Liver (tissue), 9 donors: Measurements from ENCODE around the gene TLCD1. TPM values are rescaled to one million over a fixed set of nuclear protein-coding genes. Genes with fewer than 3 reads are reported as not detected.
A peak's percentile ranks its signal among the peaks of the same experiment; 100 is the strongest.

Experiments
- DNase-seq: peaks from one replicate; pipeline ENCODE4 v3.0.0-alpha.2; 2017; ENCODE audit warnings: low spot score
- H3K27ac ChIP-seq, 2 donors: one replicate each; pipeline ENCODE4 v1.7.0; 2013; ENCODE audit warnings: inconsistent platforms in 2 of 2, low read length in 2 of 2, control low read depth in 1 of 2, low read depth in 1 of 2, mild to moderate bottlenecking in 1 of 2
- H3K27me3 ChIP-seq, 4 donors: one replicate each; pipeline versions ENCODE4 v1.6.1 to v1.7.0; 2013; ENCODE audit warnings: low read length in 3 of 4, inconsistent platforms in 1 of 4, mild to moderate bottlenecking in 1 of 4, moderate library complexity in 1 of 4; ENCODE audit not compliant: control insufficient read depth in 4 of 4, insufficient read depth in 4 of 4
- H3K36me3 ChIP-seq, 4 donors: one replicate each; pipeline versions ENCODE4 v1.6.1 to v1.7.0; 2013; ENCODE audit warnings: low read length in 3 of 4, mild to moderate bottlenecking in 3 of 4, low read depth in 1 of 4, moderate library complexity in 1 of 4; ENCODE audit not compliant: control insufficient read depth in 4 of 4, insufficient read depth in 3 of 4
- H3K4me1 ChIP-seq, 4 donors: one replicate each; pipeline versions ENCODE4 v1.6.1 to v1.7.0; 2013; ENCODE audit warnings: low read length in 3 of 4, mild to moderate bottlenecking in 3 of 4, moderate library complexity in 1 of 4; ENCODE audit not compliant: control insufficient read depth in 4 of 4, insufficient read depth in 4 of 4
- H3K4me3 ChIP-seq, 3 donors: one replicate each; pipeline versions ENCODE4 v1.6.1 to v1.7.0; 2013; ENCODE audit warnings: low read length in 3 of 3, control low read depth in 1 of 3, low read depth in 1 of 3, mild to moderate bottlenecking in 1 of 3
- H3K9ac ChIP-seq, 2 donors: one replicate each; pipeline ENCODE4 v1.7.0; 2013; ENCODE audit warnings: low read length in 2 of 2, mild to moderate bottlenecking in 2 of 2, moderate library complexity in 2 of 2, control low read depth in 1 of 2, low read depth in 1 of 2
- H3K9me3 ChIP-seq, 4 donors: one replicate each; pipeline versions ENCODE4 v1.6.1 to v1.7.0; 2013; ENCODE audit warnings: low read length in 3 of 4; ENCODE audit not compliant: control insufficient read depth in 4 of 4
- CTCF ChIP-seq: fragments of 150-350 bp; IDR thresholded peaks from 2 replicates; pipeline ENCODE4 v1.5.1; 2017; ENCODE audit warnings: improper control_type of control experiment, low read depth, low read length; ENCODE audit not compliant: missing input control
- EGR1 ChIP-seq, 2 donors: IDR thresholded peaks; 2 replicates each; pipeline ENCODE4 v1.6.1; 2016 to 2018; ENCODE audit warnings: antibody characterized with exemption in 2 of 2, low read depth in 2 of 2
- FOXA1 ChIP-seq: IDR thresholded peaks from 2 replicates; pipeline ENCODE4 v1.6.1; 2016; ENCODE audit warnings: antibody characterized with exemption
- FOXA2 ChIP-seq: IDR thresholded peaks from 2 replicates; pipeline ENCODE4 v1.6.1; 2016; ENCODE audit warnings: antibody characterized with exemption
- GABPA ChIP-seq, 2 donors: IDR thresholded peaks in 1 of 2; conservative IDR thresholded peaks in 1 of 2; 2 replicates each; pipeline ENCODE4 v1.6.1; 2016; ENCODE audit warnings: antibody characterized with exemption in 2 of 2, mild to moderate bottlenecking in 1 of 2, moderate library complexity in 1 of 2
- HNF4A ChIP-seq, 2 donors: conservative IDR thresholded peaks; 2 replicates each; pipeline ENCODE4 v1.6.1; 2016; ENCODE audit warnings: antibody characterized with exemption in 2 of 2, mild to moderate bottlenecking in 2 of 2
- HNF4G ChIP-seq: IDR thresholded peaks from 2 replicates; pipeline ENCODE4 v1.6.1; 2016; ENCODE audit warnings: antibody characterized with exemption
- JUND ChIP-seq, 2 donors: IDR thresholded peaks; 2 replicates each; pipeline ENCODE4 v1.6.1; 2016; ENCODE audit warnings: antibody characterized with exemption in 2 of 2
- NR2F2 ChIP-seq: IDR thresholded peaks from 2 replicates; pipeline ENCODE4 v1.6.1; 2016; ENCODE audit warnings: antibody characterized with exemption
- RAD21 ChIP-seq, 2 donors: IDR thresholded peaks; 2 replicates each; pipeline ENCODE4 v1.6.1; 2016; ENCODE audit warnings: antibody characterized with exemption in 2 of 2, mild to moderate bottlenecking in 2 of 2
- RXRA ChIP-seq, 2 donors: IDR thresholded peaks; 2 replicates each; pipeline ENCODE4 v1.6.1; 2017 to 2018; ENCODE audit warnings: antibody characterized with exemption in 2 of 2, mild to moderate bottlenecking in 1 of 2
- SP1 ChIP-seq: IDR thresholded peaks from 2 replicates; pipeline ENCODE4 v1.6.1; 2018; ENCODE audit warnings: antibody characterized with exemption, mild to moderate bottlenecking
- TAF1 ChIP-seq: conservative IDR thresholded peaks from 2 replicates; pipeline ENCODE4 v1.6.1; 2016; ENCODE audit warnings: antibody characterized with exemption, mild to moderate bottlenecking
- YY1 ChIP-seq: IDR thresholded peaks from 2 replicates; pipeline ENCODE4 v1.6.1; 2016; ENCODE audit warnings: antibody characterized with exemption, mild to moderate bottlenecking
- ZBTB33 ChIP-seq: IDR thresholded peaks from 2 replicates; pipeline ENCODE4 v1.6.1; 2016; ENCODE audit warnings: antibody characterized with exemption
- WGBS: extraction: QIAGEN DNeasy Blood & Tissue Kit; methylation state at CpG from one replicate; pipeline ENCODE4 v1.1.7; 2013; 5-methylcytosine and 5-hydroxymethylcytosine counted together
- polyA plus RNA-seq, 2 donors: library from polyadenylated mRNA; stranded (reverse) in 1 of 2; unstranded in 1 of 2; fragments of 200-250 nt in 1 of 2; fragments of >200 nt in 1 of 2; fragmentation: Nextera tagmentation in 1 of 2; extraction: Ambion mirVana in 1 of 2; gene quantifications; one replicate each; pipeline versions ENCODE4 v1.2.1 to v1.2.3, GENCODE V29; 2013 to 2015
- total RNA-seq, 2 donors: library from RNA; depleted of rRNA; stranded (reverse); fragments of >200 nt; gene quantifications; one replicate each; pipeline ENCODE4 v1.2.3, GENCODE V29; 2014
- TF ChIP-seq, protein P1 (sequence below): IDR thresholded peaks from 2 replicates; pipeline ENCODE4 v1.6.1; 2016; ENCODE audit warnings: antibody characterized with exemption
- TF ChIP-seq, protein P2 (sequence below): IDR thresholded peaks from 2 replicates; pipeline ENCODE4 v1.6.1; 2016; ENCODE audit warnings: antibody characterized with exemption
- TF ChIP-seq, protein P3 (sequence below): IDR thresholded peaks from 2 replicates; pipeline ENCODE4 v1.6.1; 2016; ENCODE audit warnings: antibody characterized with exemption, mild to moderate bottlenecking
- donor health status: healthy.
- donor health status: healthy.
- donor health status: healthy.
- donor health status: healthy.
- donor health status: healthy.

TLCD1 gene
- total and polyA plus RNA-seq, 4 donors = 4.4 to 8.8 (median 6.5) TPM

DNA sequence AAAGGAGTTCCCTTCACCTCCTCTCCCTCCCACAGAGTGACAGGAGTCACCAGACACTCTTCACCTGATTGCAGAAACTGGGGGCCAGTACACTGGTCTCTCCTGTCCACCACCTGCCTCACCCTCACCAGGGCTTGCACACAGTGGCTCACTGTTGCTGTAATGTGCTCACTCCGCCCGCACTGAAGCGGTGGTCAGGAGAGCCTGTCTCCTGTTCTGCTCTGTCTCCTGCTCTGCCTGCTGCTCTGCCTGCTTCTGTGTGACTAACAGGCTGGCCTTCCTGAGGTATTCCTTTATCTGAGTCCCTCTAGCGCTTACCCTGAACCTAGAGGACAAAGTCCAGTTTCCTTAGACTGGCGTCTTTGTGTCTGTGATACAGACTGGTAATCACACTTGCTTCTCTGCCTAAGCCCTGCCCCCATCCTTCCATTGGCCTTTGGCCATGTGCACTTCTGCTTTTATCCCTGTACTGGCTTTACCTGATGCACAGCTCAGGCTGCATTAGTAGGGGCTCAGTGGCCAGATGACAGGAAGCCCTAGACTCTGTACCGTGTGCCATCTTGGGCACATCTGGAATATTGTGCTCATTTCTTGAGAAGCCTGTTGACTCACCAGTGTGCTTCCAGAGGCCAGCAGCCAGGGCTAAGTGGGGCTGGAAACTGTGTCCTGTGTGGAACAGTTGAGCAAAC is 27.6 kb downstream of the TLCD1 start:
- Histone ChIP-seq H3K9ac (no peak overlapping the region), H3K4me3 (no peak overlapping the region), H3K4me1 (peaks cover 4 to 20% (median 16%) of the 10 kb centered on the region in 4 donors), H3K27ac (peak overlapping the region in 1 of 2 donors; percentile 48), H3K27me3 (no peaks in the 10 kb centered on the region), H3K9me3 (no peaks in the 10 kb centered on the region), H3K36me3 (peaks cover 17 to 94% (median 75%) of the 10 kb centered on the region in 4 donors)
- WGBS = 46% methylated on average over 6 of the region's 6 CpGs
- peak; percentile 58 for DNase-seq
- TF ChIP-seq FOXA1 (no peak), ZBTB33 (no peak), HNF4A (conservative IDR thresholded peaks at IDR 0.05) (peak; percentile 98 to 99), CTCF (no peak), EGR1 (IDR thresholded peaks at IDR 0.05; ENCODE audit: low read depth in 2 of 2) (no peak), SP1 (peak; percentile 97), YY1 (peak; percentile 38), RXRA (IDR thresholded peaks at IDR 0.05) (peak; percentile 63 to 71), RAD21 (IDR thresholded peaks at IDR 0.05) (peak in 1 of 2 donors; percentile 64), FOXA2 (no peak), NR2F2 (peak; percentile 29), TAF1 (peak; percentile 92), JUND (IDR thresholded peaks at IDR 0.05) (peak; percentile 72 to 79), GABPA (IDR thresholded peaks at IDR 0.05 in 1 of 2, conservative IDR thresholded peaks at IDR 0.05 in 1 of 2) (no peak), HNF4G (peak; percentile 98)
- TF ChIP-seq, protein P1, sequence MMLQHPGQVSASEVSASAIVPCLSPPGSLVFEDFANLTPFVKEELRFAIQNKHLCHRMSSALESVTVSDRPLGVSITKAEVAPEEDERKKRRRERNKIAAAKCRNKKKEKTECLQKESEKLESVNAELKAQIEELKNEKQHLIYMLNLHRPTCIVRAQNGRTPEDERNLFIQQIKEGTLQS = no peak
- TF ChIP-seq, protein P2, sequence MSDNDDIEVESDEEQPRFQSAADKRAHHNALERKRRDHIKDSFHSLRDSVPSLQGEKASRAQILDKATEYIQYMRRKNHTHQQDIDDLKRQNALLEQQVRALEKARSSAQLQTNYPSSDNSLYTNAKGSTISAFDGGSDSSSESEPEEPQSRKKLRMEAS = peak; percentile 67
- TF ChIP-seq, protein P3, sequence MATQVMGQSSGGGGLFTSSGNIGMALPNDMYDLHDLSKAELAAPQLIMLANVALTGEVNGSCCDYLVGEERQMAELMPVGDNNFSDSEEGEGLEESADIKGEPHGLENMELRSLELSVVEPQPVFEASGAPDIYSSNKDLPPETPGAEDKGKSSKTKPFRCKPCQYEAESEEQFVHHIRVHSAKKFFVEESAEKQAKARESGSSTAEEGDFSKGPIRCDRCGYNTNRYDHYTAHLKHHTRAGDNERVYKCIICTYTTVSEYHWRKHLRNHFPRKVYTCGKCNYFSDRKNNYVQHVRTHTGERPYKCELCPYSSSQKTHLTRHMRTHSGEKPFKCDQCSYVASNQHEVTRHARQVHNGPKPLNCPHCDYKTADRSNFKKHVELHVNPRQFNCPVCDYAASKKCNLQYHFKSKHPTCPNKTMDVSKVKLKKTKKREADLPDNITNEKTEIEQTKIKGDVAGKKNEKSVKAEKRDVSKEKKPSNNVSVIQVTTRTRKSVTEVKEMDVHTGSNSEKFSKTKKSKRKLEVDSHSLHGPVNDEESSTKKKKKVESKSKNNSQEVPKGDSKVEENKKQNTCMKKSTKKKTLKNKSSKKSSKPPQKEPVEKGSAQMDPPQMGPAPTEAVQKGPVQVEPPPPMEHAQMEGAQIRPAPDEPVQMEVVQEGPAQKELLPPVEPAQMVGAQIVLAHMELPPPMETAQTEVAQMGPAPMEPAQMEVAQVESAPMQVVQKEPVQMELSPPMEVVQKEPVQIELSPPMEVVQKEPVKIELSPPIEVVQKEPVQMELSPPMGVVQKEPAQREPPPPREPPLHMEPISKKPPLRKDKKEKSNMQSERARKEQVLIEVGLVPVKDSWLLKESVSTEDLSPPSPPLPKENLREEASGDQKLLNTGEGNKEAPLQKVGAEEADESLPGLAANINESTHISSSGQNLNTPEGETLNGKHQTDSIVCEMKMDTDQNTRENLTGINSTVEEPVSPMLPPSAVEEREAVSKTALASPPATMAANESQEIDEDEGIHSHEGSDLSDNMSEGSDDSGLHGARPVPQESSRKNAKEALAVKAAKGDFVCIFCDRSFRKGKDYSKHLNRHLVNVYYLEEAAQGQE = peak; percentile 76
